HUES6 (cell line): Measurements from ENCODE around the gene ZNF800.

ENCODE experiments used
- H3K27ac ChIP-seq: 2 replicates; pipeline ENCODE4 v1.7.0; 2013; ENCODE audit warnings: low read depth, mild to moderate bottlenecking, low read length, inconsistent platforms
- H3K27me3 ChIP-seq: 2 replicates; pipeline ENCODE4 v1.6.1; 2013; ENCODE audit warnings: low read length; ENCODE audit not compliant: control insufficient read depth, insufficient read depth
- H3K36me3 ChIP-seq: 2 replicates; pipeline ENCODE4 v1.6.1; 2013; ENCODE audit warnings: low read length; ENCODE audit not compliant: control insufficient read depth, insufficient read depth
- H3K4me1 ChIP-seq: 2 replicates; pipeline ENCODE4 v1.6.1; 2013; ENCODE audit warnings: low read length; ENCODE audit not compliant: control insufficient read depth, insufficient read depth
- H3K4me3 ChIP-seq: 2 replicates; pipeline ENCODE4 v1.5.1; 2013; ENCODE audit warnings: low read depth, low read length
- H3K9ac ChIP-seq: one replicate; pipeline ENCODE4 v1.6.1; 2013; ENCODE audit warnings: mild to moderate bottlenecking, low read length
- H3K9me3 ChIP-seq: 2 replicates; pipeline ENCODE4 v1.6.1; 2013; ENCODE audit warnings: low read depth, low read length; ENCODE audit not compliant: control insufficient read depth, insufficient read depth

Gene ZNF800

DNA sequence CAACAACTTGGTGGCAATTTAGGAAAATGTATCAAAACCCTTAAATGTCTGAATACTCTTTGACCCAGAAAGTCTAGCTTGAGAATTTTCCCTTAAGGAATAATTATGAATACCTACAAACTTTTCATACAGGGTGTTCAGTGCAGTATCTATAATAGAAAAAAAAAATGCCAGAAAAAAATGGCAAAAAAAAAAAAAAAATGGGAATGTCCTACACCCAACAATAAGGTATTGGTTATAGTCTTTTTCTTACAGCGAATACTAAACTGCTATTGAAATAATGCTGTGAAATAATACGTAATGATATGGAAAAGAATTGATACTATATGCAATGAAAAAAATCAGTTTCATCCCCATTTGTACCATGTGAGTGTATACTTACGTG, 44.3 kb downstream of the ZNF800 start:
- H3K9ac ChIP-seq = no peak overlapping the region
- H3K4me3 ChIP-seq = peak overlapping the region; percentile 59

DNA sequence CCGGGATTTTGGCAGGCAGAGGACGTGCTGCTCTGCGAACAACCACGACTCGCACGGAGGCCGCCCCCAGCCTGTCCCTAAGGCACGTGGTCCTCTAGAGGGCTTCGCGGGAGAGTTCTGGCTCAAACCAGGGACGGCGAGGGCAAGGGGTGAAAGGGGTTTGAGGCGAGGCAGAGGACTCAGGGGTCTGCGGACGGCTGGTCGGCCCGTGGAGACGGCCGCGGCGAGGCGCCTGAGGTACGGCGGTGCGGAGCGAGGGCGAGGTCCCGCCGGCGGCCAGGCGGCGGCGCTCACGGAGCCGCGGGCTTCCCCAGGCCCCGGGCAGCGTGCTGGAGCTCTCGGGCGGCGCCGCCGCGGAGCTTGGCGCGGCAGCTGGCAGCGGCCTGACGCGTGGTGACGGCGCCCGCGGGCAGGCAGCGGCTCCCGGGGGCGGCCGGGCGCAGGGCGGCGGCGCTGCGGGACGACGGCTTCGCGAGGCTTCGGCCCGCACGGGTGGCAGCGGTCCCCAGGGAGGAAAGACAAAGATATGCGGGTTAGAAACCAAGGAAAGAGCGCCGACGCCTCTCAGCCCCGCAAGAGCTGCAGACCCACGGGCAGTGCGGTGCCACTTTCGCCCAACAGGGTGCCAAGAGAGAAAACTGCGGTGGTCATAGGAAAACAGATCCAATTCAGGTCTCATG, 44.8 kb downstream of the ZNF800 start:
- H3K9me3 ChIP-seq = no peaks in the 10 kb centered on the region
- no peaks in the 10 kb centered on the region for H3K4me1 ChIP-seq
- H3K27ac ChIP-seq = no peak overlapping the region
- H3K36me3 ChIP-seq = no peaks in the 10 kb centered on the region
- peak overlapping the region; percentile 59 for H3K4me3 ChIP-seq
- peaks cover 53% of the 10 kb centered on the region for H3K27me3 ChIP-seq
- peak overlapping the region; percentile 31 for H3K9ac ChIP-seq

More for the DNA sequence above, 44.3 kb downstream of the ZNF800 start:
- Histone ChIP-seq H3K27ac (no peak overlapping the region), H3K4me1 (no peaks in the 10 kb centered on the region), H3K9me3 (no peaks in the 10 kb centered on the region), H3K36me3 (no peaks in the 10 kb centered on the region), H3K27me3 (peaks cover 53% of the 10 kb centered on the region)

DNA sequence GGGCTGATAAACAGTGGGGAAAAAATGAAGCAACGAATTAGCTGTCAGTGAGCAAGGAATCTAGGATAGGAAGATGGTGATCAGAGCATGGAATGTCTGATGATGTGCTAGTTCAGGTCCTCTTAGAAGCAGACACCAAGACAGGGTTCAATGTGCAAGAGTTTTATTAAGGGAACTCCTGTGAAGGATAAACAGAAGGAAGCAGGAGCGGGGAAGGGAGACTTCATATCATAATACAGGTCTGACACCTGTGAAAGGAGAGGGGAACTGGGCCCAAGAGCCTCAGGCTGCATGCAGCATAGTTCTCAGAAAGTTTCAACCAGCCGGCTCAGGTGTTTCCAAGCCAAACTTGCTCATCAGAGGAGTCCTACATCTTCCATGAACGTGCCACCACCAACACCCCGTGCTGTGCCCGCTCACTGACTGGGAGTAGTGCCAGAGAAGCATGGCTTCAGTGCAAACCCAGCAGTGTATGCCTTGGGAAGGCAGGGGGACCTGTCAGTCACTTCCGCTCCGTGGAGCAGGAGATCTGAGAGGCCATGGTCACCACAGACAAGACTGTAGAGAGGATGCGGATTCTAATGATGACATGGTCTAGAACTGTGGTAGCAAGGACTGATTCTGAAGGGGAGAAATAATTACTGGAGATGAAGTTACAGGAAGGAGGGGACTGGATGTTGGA, 45.8 kb downstream of the ZNF800 start:
- no peaks in the 10 kb centered on the region for H3K9me3 ChIP-seq
- H3K4me1 ChIP-seq = no peaks in the 10 kb centered on the region
- H3K27ac ChIP-seq = no peak overlapping the region
- no peak overlapping the region for H3K4me3 ChIP-seq
- H3K27me3 ChIP-seq = peaks cover 53% of the 10 kb centered on the region
- H3K36me3 ChIP-seq = no peaks in the 10 kb centered on the region
- H3K9ac ChIP-seq = no peak overlapping the region

DNA sequence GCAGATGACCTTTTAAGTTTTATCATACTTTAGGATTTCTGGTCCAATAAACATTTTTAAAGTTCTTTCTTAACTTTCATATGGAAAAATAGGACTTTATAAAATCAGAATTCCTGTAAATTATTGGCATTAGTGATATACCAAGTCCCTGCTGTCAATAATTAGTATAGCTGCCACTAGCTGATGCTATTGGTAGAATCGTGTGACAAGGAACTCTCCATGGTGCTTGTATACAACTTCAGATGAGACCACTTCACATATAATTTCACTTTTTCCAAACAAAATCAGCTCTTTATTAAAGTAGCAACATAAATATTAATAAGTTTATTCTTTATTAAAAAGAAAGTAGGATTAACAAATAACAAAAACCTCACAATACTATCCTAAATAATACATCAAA, 49.9 kb downstream of the ZNF800 start:
- Histone ChIP-seq H3K27ac (no peak overlapping the region), H3K4me3 (no peak overlapping the region), H3K9me3 (no peaks in the 10 kb centered on the region), H3K36me3 (no peaks in the 10 kb centered on the region), H3K9ac (no peak overlapping the region), H3K4me1 (no peaks in the 10 kb centered on the region), H3K27me3 (peaks cover 27% of the 10 kb centered on the region)

DNA sequence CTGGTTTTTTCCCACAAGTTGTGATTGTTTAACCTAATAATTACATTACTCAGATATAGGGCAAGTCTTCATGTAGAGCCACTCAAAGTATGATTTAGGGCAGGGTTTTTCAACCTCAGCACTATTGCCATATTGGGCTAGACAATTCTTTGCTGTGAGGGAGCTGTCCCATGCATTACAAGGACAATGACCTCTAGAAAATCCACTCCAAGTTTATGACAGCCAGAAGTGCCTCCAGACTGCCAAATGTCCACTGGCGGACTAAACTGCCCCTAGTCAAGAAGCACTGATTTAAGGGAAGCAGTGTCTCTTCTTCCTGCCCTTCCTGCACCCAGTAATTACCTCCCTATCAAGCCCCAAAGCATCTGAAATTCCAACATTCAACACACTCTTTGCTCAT, 54.4 kb downstream of the ZNF800 start:
- Histone ChIP-seq H3K9ac (no peak overlapping the region), H3K4me3 (no peak overlapping the region), H3K27me3 (peaks cover 17% of the 10 kb centered on the region), H3K4me1 (no peaks in the 10 kb centered on the region), H3K36me3 (no peaks in the 10 kb centered on the region), H3K9me3 (no peaks in the 10 kb centered on the region), H3K27ac (no peak overlapping the region)

DNA sequence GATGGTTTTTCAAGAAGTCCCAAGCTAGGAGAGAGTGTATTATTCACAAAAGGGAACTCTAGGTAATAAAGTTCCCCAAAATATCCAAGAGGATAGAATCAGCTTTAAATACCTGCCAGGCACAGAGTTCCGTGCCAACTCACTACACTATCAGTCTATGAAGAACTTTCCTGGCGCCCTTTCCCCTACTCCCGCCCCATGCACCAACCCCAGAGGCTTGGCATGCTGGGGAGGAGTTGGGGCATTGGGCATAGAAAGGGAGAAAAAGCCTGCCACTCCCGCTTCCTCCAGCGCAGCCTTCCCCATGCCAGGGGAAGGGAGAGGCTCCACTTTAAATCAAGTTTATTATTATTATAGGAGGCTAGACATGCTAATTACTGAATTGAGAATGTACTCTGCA, 54.9 kb downstream of the ZNF800 start:
- no peak overlapping the region for H3K4me3 ChIP-seq
- H3K27me3 ChIP-seq = peaks cover 17% of the 10 kb centered on the region
- H3K4me1 ChIP-seq = no peaks in the 10 kb centered on the region
- H3K36me3 ChIP-seq = no peaks in the 10 kb centered on the region
- H3K9ac ChIP-seq = no peak overlapping the region
- H3K9me3 ChIP-seq = no peaks in the 10 kb centered on the region
- H3K27ac ChIP-seq = no peak overlapping the region

DNA sequence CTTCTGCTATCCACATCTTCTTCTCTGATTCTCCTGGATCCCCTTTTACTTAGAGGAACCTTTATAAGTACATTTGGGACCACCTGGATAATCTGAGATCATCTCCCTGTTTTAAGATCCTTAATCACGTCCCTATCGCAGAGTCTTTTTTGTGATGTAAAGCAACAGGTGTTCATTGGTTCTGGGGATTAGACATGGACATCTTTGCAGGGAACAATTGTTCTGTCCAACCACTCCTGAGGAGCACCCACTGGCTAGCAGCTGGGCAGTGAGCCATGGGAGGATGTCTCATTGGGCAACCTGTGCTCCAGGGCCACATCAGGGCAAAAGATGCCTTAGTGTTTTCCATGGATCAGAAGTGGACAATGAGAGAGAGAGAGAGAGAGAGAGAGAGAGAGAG, 56.0 kb downstream of the ZNF800 start:
- Histone ChIP-seq H3K27ac (no peak overlapping the region), H3K4me1 (no peaks in the 10 kb centered on the region), H3K36me3 (no peaks in the 10 kb centered on the region), H3K9ac (no peak overlapping the region), H3K9me3 (no peaks in the 10 kb centered on the region), H3K4me3 (no peak overlapping the region), H3K27me3 (peaks cover 17% of the 10 kb centered on the region)

DNA sequence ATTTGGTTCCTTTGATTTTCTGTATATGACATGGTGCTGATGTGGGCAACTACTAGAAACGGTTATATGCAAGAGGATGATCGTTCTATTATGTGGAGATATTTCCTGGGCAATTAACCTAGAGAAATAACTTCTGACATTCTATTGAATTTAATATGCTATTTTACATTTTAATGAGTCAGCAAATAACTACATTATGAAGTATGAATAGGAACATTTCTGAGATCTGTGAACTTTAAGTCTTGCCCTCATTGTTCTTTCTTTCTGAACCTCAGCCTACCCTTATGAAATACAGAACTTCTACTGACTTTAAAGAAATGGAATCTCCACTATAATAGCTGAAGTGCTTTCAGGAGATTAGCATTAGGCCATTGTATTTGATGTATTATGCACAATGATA, 59.6 kb downstream of the ZNF800 start:
- Histone ChIP-seq H3K36me3 (no peaks in the 10 kb centered on the region), H3K9me3 (no peaks in the 10 kb centered on the region), H3K27ac (no peak overlapping the region), H3K4me1 (no peaks in the 10 kb centered on the region), H3K4me3 (no peak overlapping the region), H3K9ac (no peak overlapping the region), H3K27me3 (peaks cover 15% of the 10 kb centered on the region)

DNA sequence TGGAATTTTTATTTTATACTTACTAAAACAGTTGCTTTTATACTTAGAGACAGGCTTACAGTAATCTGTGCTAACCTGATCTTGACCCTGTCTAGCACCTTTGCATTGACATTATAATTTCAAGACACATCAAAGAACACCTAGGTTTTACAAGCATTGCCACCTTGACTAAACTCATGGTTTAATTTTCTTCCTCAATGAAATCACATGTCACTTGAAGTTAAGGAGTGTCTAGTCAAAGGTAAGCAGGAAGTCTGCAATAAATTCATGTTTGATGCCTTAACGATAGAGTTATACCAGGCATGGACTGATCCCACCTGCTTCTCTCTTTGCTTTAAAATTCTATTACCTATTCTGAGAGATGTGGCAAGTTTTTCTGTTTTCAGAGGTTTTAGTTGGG, 62.4 kb downstream of the ZNF800 start:
- Histone ChIP-seq H3K27me3 (peaks cover 8% of the 10 kb centered on the region; the same call in 1 of the 2 replicates), H3K9ac (no peak overlapping the region), H3K27ac (no peak overlapping the region)

DNA sequence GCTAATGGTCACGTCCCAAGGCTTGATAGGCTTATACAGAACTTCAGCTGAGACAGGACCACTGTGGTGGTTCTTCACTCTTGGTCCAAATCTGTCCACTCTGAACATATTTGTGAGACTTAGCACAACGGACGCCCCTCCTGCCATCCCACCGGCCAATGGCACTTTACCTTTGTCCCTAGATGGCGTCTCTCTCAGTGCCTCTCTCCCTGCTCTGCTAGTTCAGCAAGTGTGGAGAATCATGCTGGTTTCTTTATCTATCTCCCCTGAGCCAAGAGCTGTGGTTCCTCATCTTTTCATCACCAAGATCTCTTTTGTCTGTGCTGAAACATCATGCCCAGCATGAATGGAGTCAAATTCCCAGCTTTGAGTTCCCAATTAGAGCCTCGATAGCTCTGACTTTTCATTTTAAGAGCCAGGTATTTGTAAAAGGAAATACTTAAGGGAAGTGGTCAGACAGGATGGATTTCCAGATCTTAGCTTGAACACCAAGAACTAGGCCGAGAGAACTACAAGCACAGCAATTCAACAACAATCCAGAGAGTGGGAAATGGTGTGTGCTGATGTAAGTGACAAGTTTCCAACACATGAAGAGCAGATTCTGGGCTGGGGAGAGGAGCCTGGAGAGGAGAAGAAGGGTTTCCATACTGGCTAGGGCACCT, 69.5 kb downstream of the ZNF800 start:
- H3K9ac ChIP-seq = no peak overlapping the region
- peaks cover 31% of the 10 kb centered on the region; the same call in 1 of the 2 replicates for H3K27me3 ChIP-seq
- H3K9me3 ChIP-seq = no peaks in the 10 kb centered on the region

More for the DNA sequence above, 62.4 kb downstream of the ZNF800 start:
- Histone ChIP-seq H3K36me3 (no peaks in the 10 kb centered on the region), H3K4me3 (no peak overlapping the region), H3K4me1 (no peaks in the 10 kb centered on the region), H3K9me3 (no peaks in the 10 kb centered on the region)

DNA sequence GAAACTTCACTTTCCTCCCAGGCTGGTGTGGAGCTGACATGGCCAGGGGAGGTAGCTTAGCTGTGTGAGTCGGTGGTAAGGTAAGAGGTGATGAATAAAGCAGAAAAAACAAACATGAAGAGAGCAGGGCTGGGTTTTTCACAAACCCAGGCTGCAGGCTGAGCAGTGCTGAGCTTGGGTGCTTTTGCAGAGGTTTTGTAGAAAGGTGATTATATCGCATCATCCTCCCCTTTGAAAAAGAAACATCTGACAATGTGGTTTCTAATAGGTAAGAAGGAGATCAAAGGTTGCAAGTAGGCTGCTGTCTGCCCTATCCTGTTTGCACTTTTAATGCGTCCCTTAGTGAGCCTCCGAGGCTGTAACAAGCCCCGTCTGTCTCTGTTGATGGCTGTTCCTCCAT, 70.2 kb downstream of the ZNF800 start:
- H3K9me3 ChIP-seq = no peaks in the 10 kb centered on the region
- H3K27me3 ChIP-seq = peaks cover 31% of the 10 kb centered on the region; the same call in 1 of the 2 replicates
- H3K27ac ChIP-seq = no peak overlapping the region
- no peaks in the 10 kb centered on the region for H3K36me3 ChIP-seq
- no peak overlapping the region for H3K4me3 ChIP-seq
- H3K9ac ChIP-seq = no peak overlapping the region
- H3K4me1 ChIP-seq = no peaks in the 10 kb centered on the region

More for the DNA sequence above, 69.5 kb downstream of the ZNF800 start:
- no peaks in the 10 kb centered on the region for H3K4me1 ChIP-seq
- no peak overlapping the region for H3K4me3 ChIP-seq
- H3K27ac ChIP-seq = no peak overlapping the region
- H3K36me3 ChIP-seq = no peaks in the 10 kb centered on the region
